Measurements from ENCODE around the gene FAM50B. TPM values are rescaled to one million over a fixed set of nuclear protein-coding genes. Genes with fewer than 3 reads are reported as not detected.

Gene FAM50B
- total and polyA plus RNA-seq, 2 of the 13 experiments (the other 11 are each of a cell fraction or from before 2014, with no cell fraction given), result 0.05 TPM; not detected in 1

- TF ChIP-seq SETDB1 (CRISPR knock-in tag; IDR thresholded peaks at IDR 0.05; ENCODE audit: borderline replicate concordance), result no peak
- TF ChIP-seq ZGPAT (CRISPR knock-in tag; IDR thresholded peaks at IDR 0.05), result peak; percentile 40; the same call in 1 of the 2 replicates
- TF ChIP-seq ZNF512 (CRISPR knock-in tag; IDR thresholded peaks at IDR 0.05), result no peak
- TF ChIP-seq MEF2D (CRISPR knock-in tag; IDR thresholded peaks at IDR 0.05), result no peak
- TF ChIP-seq MYNN (CRISPR knock-in tag; IDR thresholded peaks at IDR 0.05; ENCODE audit: low read depth), result no peak
- TF ChIP-seq SPEN (CRISPR knock-in tag; IDR thresholded peaks at IDR 0.05; ENCODE audit: low read depth), result no peak
- TF ChIP-seq RXRA (CRISPR knock-in tag; IDR thresholded peaks at IDR 0.05), result 0 out of 2 replicates have a peak, but pooled peaks have one; percentile 8
- TF ChIP-seq ZNF546 (CRISPR knock-in tag; conservative IDR thresholded peaks at IDR 0.05), result no peak
- no peak for TF ChIP-seq NPAS2 (CRISPR knock-in tag; IDR thresholded peaks at IDR 0.05; ENCODE audit: borderline replicate concordance)
- no peak for TF ChIP-seq PLSCR1 (CRISPR knock-in tag; IDR thresholded peaks at IDR 0.05; ENCODE audit: borderline replicate concordance)
- TF ChIP-seq FOXP4 (CRISPR knock-in tag; IDR thresholded peaks at IDR 0.05), result no peak
- peak in 1 of 2 experiments; percentile 49; a peak in 1 of 4 replicates for TF ChIP-seq KLF16 (CRISPR knock-in tag; IDR thresholded peaks at IDR 0.05)
- no peak for TF ChIP-seq MXD4 (CRISPR knock-in tag; IDR thresholded peaks at IDR 0.05)
- TF ChIP-seq ZMAT3 (CRISPR knock-in tag; conservative IDR thresholded peaks at IDR 0.05), result no peak
- no peak for TF ChIP-seq ZNF609 (CRISPR knock-in tag; IDR thresholded peaks at IDR 0.05; ENCODE audit: borderline replicate concordance)
- no peak for TF ChIP-seq GLMP (CRISPR knock-in tag; IDR thresholded peaks at IDR 0.05; ENCODE audit: borderline replicate concordance)
These were observed 36.3 kb downstream of the FAM50B start (continued) for GRCh38 chr6:3885262-3886036.

Measured in HepG2 (cell line).